ENCODE results near the gene QRFP. TPM values are rescaled to one million over a fixed set of nuclear protein-coding genes. Genes with fewer than 3 reads are reported as not detected.

Gene QRFP
- total and polyA plus RNA-seq, 4 donors = 0.05 TPM; not detected in 3

DNA sequence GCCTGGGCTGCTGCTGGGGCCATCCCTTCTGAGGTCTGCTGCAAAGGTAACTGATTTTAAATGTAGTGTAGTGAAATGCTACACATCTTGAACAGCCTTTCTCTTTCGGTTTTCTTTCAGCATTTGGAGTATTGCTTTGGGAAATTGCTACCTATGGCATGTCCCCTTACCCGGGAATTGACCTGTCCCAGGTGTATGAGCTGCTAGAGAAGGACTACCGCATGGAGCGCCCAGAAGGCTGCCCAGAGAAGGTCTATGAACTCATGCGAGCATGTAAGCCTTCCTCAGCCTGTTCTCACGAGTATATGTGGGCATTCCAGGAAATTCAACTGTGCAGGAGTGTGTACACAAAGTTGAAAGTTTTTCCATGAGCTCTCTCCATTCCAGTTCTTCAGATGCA lies 18.3 kb downstream of the QRFP start:
- 91% methylated on average over 6 of the region's 6 CpGs for WGBS
- Histone ChIP-seq H3K27ac (ENCODE audit: low read depth in 1 of 2, low read length in 2 of 2) (no peak overlapping the region), H3K4me3 (ENCODE audit: low read depth in 1 of 3, low read length in 3 of 3) (no peak overlapping the region), H3K4me1 (ENCODE audit: control insufficient read depth in 4 of 4, insufficient read depth in 4 of 4, low read length in 3 of 4) (peaks cover 4 to 9% (median 9%) of the 10 kb centered on the region in 4 donors), H3K27me3 (ENCODE audit: control insufficient read depth in 4 of 4, insufficient read depth in 4 of 4, low read length in 3 of 4) (no peaks in the 10 kb centered on the region), H3K9me3 (ENCODE audit: control insufficient read depth in 4 of 4, low read length in 3 of 4) (no peaks in the 10 kb centered on the region), H3K9ac (ENCODE audit: low read depth in 1 of 2, low read length in 2 of 2) (no peak overlapping the region), H3K36me3 (ENCODE audit: control insufficient read depth in 4 of 4, insufficient read depth in 3 of 4, low read depth in 1 of 4, low read length in 3 of 4) (peaks cover 6 to 57% (median 36%) of the 10 kb centered on the region in 4 donors)
- no peak for DNase-seq (ENCODE audit: low spot score)
- TF ChIP-seq NR2F2 (IDR thresholded peaks at IDR 0.05) (no peak), CTCF (IDR thresholded peaks at IDR 0.05; ENCODE audit: low read depth, low read length, missing input control) (no peak), EGR1 (IDR thresholded peaks at IDR 0.05; ENCODE audit: low read depth in 2 of 2) (no peak), GABPA (IDR thresholded peaks at IDR 0.05 in 1 of 2, conservative IDR thresholded peaks at IDR 0.05 in 1 of 2) (no peak), SP1 (IDR thresholded peaks at IDR 0.05) (no peak), YY1 (IDR thresholded peaks at IDR 0.05) (no peak), TAF1 (conservative IDR thresholded peaks at IDR 0.05) (no peak), JUND (IDR thresholded peaks at IDR 0.05) (no peak), HNF4A (conservative IDR thresholded peaks at IDR 0.05) (no peak), FOXA2 (IDR thresholded peaks at IDR 0.05) (no peak), RXRA (IDR thresholded peaks at IDR 0.05) (no peak), FOXA1 (IDR thresholded peaks at IDR 0.05) (no peak), ATF3 (IDR thresholded peaks at IDR 0.05) (no peak), RAD21 (IDR thresholded peaks at IDR 0.05) (no peak), HNF4G (IDR thresholded peaks at IDR 0.05) (no peak)
- TF ChIP-seq, protein P1, sequence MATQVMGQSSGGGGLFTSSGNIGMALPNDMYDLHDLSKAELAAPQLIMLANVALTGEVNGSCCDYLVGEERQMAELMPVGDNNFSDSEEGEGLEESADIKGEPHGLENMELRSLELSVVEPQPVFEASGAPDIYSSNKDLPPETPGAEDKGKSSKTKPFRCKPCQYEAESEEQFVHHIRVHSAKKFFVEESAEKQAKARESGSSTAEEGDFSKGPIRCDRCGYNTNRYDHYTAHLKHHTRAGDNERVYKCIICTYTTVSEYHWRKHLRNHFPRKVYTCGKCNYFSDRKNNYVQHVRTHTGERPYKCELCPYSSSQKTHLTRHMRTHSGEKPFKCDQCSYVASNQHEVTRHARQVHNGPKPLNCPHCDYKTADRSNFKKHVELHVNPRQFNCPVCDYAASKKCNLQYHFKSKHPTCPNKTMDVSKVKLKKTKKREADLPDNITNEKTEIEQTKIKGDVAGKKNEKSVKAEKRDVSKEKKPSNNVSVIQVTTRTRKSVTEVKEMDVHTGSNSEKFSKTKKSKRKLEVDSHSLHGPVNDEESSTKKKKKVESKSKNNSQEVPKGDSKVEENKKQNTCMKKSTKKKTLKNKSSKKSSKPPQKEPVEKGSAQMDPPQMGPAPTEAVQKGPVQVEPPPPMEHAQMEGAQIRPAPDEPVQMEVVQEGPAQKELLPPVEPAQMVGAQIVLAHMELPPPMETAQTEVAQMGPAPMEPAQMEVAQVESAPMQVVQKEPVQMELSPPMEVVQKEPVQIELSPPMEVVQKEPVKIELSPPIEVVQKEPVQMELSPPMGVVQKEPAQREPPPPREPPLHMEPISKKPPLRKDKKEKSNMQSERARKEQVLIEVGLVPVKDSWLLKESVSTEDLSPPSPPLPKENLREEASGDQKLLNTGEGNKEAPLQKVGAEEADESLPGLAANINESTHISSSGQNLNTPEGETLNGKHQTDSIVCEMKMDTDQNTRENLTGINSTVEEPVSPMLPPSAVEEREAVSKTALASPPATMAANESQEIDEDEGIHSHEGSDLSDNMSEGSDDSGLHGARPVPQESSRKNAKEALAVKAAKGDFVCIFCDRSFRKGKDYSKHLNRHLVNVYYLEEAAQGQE (IDR thresholded peaks at IDR 0.05) = no peak
- TF ChIP-seq, protein P2, sequence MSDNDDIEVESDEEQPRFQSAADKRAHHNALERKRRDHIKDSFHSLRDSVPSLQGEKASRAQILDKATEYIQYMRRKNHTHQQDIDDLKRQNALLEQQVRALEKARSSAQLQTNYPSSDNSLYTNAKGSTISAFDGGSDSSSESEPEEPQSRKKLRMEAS (IDR thresholded peaks at IDR 0.05) = no peak
- TF ChIP-seq, protein P3, sequence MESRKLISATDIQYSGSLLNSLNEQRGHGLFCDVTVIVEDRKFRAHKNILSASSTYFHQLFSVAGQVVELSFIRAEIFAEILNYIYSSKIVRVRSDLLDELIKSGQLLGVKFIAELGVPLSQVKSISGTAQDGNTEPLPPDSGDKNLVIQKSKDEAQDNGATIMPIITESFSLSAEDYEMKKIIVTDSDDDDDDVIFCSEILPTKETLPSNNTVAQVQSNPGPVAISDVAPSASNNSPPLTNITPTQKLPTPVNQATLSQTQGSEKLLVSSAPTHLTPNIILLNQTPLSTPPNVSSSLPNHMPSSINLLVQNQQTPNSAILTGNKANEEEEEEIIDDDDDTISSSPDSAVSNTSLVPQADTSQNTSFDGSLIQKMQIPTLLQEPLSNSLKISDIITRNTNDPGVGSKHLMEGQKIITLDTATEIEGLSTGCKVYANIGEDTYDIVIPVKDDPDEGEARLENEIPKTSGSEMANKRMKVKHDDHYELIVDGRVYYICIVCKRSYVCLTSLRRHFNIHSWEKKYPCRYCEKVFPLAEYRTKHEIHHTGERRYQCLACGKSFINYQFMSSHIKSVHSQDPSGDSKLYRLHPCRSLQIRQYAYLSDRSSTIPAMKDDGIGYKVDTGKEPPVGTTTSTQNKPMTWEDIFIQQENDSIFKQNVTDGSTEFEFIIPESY (IDR thresholded peaks at IDR 0.05) = no peak

Measured in liver (tissue), 9 donors.